GM20000 (cell line): ENCODE measurements around the gene HPRT1.

Source experiments
- DNase-seq: peaks from one replicate; pipeline ENCODE4 v3.0.0; 2012; ENCODE audit warnings: low spot score
- TF ChIP-seq, protein P1 (sequence below): IDR thresholded peaks from 2 replicates; pipeline ENCODE4 v1.5.1; 2012; ENCODE audit warnings: mild to moderate bottlenecking, control low read depth; ENCODE audit errors: extremely low read depth, missing control alignments

Gene HPRT1

DNA sequence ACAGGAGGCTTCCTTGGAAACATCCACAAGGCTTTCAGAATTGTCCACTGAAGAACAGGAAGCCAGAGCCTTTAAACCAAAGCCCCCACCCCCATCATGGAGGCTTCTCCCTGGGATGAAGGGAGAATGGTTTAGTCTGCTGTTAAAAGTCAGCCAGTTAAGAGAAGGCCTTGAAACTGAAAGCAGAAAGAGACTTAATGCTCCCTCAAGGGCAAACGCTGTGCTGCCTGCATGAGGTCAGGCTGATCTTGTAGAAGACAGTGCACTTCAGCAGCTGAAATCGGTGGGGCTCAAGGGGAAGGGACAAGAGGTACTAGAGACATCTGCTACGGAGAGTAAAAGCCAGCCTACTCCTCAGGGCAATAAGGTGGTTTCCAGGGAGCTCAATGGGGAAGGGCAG, 69.0 kb downstream of the HPRT1 start:
- DNase-seq: no peak
- TF ChIP-seq, protein P1, sequence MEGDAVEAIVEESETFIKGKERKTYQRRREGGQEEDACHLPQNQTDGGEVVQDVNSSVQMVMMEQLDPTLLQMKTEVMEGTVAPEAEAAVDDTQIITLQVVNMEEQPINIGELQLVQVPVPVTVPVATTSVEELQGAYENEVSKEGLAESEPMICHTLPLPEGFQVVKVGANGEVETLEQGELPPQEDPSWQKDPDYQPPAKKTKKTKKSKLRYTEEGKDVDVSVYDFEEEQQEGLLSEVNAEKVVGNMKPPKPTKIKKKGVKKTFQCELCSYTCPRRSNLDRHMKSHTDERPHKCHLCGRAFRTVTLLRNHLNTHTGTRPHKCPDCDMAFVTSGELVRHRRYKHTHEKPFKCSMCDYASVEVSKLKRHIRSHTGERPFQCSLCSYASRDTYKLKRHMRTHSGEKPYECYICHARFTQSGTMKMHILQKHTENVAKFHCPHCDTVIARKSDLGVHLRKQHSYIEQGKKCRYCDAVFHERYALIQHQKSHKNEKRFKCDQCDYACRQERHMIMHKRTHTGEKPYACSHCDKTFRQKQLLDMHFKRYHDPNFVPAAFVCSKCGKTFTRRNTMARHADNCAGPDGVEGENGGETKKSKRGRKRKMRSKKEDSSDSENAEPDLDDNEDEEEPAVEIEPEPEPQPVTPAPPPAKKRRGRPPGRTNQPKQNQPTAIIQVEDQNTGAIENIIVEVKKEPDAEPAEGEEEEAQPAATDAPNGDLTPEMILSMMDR: no peak

DNA sequence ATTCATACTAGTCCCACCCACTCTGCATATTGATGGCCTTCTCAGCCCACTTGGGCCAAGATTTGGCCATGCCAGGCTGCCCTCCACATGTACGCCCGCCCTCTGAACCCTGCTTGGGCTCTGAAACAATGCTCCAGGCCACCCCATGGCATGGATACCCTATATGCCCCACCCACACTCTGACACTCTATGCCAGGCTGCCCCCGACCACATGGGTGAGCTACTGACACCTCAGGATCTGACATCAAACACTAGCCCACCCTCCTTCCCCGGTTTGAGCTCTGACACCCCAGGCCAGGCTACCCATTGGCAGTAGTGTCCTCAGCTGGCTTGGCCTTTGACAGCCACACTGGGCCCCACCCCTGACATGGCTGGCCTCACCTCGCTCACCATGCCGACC, 69.5 kb downstream of the HPRT1 start:
- TF ChIP-seq, protein P1: no peak
- DNase-seq: no peak

DNA sequence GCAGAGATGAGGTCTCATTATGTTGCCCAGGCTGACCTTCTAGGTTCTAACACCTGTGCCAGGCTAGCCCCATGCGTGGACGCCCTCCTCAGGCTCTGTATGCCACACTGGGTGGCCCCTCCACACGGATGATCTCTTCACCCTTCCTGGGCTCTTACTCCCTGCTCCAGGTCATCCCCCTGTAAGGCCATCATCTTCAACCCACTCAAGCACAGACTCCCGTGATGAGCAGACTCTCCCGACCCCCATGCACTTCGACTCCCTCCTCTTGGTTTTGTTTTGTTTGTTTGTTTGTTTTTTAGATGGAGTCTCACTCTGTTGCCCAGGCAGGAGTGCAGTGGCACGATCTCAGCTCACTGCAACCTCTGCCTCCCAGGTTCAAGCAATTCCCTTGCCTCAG, 70.9 kb downstream of the HPRT1 start:
- TF ChIP-seq, protein P1: no peak
- DNase-seq: no peak

DNA sequence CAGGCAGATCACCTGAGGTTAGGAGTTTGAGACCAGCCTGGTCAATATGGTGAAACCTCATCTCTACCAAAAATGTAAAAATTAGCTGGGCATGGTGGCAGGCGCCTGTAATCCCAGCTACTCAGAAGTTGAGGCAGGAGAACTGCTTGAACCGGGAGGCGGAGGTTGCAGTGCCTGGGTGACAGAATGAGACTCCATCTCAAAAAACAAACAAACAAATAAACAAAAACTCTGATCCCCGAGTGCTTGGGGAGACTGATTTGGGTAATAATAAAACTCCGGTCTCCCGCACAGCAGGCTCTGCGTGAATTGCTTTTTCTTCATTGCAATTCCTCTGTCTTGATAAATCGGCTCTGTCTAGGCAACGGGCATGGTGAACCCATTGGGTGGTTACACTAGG, 73.4 kb downstream of the HPRT1 start:
- no peak for DNase-seq
- TF ChIP-seq, protein P1: no peak

DNA sequence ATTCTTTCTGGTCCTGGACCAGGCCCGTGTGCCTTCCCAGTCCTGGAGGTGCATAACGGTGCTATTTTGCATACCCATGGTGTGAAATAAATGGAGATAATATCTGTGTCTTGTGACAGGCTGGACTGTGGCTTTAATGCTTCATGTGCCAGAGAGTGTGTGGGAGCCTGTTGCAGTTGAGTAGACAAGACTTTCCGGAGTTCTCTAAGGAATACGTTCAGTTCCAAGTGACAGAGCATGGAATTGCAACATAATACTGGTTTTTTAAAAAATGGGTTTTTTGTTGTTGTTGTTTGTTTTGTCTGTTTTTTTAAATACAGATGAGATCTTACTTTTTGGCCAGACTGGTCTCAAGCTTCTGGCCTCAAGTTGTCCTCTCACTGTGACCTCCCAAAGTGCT, 74.0 kb downstream of the HPRT1 start:
- TF ChIP-seq, protein P1: no peak
- DNase-seq: no peak

DNA sequence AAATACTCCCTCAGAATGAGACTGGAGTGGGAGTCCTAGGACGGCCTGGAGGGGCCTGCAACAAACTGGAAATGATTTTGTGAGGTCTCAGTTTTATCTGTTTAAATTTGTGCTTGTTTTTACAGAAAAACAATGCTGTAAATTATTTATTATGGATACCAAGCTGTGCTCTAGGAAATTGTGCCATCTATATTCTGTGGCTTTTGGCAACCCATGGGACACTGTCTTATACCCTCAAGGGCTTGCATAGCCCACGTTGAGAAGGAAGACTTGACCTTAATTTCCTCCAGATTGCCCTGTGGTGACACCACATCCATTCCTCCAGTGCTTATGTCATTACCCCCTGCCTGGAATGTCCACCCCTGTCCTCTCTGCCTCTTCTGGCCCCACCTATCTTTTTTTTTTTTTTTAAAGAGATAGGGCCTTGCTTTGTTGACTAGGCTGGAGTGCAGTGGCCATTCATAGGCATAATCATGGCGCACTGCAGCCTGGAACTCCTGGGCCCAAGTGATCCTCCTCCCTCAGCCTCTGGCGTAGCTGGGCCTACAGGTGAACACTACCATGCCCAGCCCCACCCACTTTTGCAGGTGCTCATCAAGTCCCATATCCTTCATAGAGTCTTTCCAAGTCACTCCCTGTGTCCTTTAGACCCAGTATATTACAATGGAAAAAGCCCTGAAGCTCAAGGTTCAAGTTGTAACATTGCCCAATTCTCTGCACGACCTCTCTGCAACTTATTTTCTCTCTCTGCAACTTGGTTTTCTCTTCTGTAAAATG, 77.4 kb downstream of the HPRT1 start:
- DNase-seq: no peak
- TF ChIP-seq, protein P1: no peak

DNA sequence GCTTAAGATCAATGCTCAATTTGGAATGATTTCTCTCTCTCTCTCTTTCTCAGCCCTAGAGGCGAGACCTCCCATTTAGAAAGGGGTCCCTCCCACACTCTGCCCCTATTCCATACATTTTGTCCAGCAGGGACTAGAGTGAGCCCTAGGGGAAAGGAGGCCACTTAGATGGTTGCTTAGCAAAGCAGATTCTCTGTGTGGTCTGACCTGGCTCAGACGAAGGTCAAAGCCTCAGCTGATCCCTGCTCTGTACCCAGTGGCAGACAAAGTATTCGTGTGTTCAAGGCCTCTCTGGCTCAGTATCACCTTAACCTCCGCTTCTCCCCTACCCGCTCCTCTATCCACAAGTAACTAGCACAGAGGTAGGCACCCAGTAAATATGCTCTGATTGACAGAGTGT, 78.4 kb downstream of the HPRT1 start:
- no peak for DNase-seq
- TF ChIP-seq, protein P1: no peak
